Uterus (tissue), 2 donors: ENCODE data around the gene ADARB2.

Experiments used
- CTCF ChIP-seq, 4 experiments: fragments of 200-600 bp in 2 of 4; fragments of 450-650 bp in 2 of 4; sonication (generic) in 2 of 4; IDR thresholded peaks; one replicate each; pipeline ENCODE4 v1.5.1; 2016 to 2019; ENCODE audit warnings: antibody characterized with exemption in 4 of 4, mild to moderate bottlenecking in 2 of 4, moderate library complexity in 1 of 4
- POLR2A ChIP-seq, 2 donors: fragments of 450-650 bp; IDR thresholded peaks; one replicate each; pipeline ENCODE4 v1.6.1; 2016; ENCODE audit warnings: antibody characterized with exemption in 2 of 2, mild to moderate bottlenecking in 1 of 2, moderate library complexity in 1 of 2

- TF ChIP-seq CTCF (IDR thresholded peaks at IDR 0.05) (no peak), POLR2A (IDR thresholded peaks at IDR 0.05) (no peak)
Measured at GRCh38 chr10:1605121-1605520, 132.2 kb downstream of the ADARB2 start.
